EL (cell line): Measurements from ENCODE around the gene CYSTM1.
"Not testable (repeated sequence)": the region's sequence is repeated elsewhere in the genome, so short reads cannot be mapped to it uniquely, and the experiment has no call there.

Experiments used
- DNase-seq: peaks from one replicate; pipeline ENCODE4 v3.0.0-alpha.2; 2016

The CYSTM1 gene

DNA sequence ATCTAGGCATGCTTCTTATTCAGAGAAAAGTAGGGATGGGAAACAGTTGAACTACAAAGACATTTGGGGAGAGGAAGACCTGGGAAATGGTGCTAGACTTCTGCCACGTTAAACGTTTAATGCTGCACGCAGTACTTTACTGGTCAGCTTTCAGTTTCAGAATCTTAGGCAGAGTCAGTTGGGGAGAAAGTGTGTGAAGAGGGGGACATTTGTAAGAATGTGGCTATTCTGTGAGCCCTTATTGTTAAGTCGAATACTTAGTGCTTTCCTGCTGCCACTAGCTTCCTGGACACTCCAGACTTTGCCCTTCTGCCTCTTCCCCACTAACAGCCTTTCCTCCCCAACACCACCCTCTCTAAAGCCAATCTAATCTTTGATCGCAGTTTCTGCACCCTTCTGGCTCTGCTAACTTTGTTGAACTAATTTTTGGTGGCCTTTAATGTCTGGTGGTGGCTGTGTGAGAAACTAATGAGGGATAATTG is 6.1 kb downstream of the CYSTM1 start:
- DNase-seq: no peak

DNA sequence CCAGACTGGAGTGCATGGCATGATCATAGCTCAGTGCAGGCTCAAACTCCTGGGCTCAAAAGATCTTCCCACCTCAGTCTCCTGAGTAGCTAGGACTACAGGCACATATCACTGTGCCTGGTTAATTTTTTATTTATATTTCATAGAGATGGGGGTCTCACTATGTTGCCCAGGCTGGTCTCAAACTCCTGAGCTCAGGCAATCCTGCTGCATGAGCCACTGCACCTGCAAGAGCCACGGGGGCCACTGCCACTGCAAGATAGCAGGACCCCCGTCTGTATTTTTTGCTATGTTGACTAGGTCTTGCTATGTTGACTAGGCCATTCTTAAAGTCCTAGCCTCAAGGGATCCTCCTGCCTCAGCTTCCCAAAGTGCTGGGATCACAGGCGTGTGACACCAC is 6.5 kb downstream of the CYSTM1 start:
- no peak for DNase-seq

DNA sequence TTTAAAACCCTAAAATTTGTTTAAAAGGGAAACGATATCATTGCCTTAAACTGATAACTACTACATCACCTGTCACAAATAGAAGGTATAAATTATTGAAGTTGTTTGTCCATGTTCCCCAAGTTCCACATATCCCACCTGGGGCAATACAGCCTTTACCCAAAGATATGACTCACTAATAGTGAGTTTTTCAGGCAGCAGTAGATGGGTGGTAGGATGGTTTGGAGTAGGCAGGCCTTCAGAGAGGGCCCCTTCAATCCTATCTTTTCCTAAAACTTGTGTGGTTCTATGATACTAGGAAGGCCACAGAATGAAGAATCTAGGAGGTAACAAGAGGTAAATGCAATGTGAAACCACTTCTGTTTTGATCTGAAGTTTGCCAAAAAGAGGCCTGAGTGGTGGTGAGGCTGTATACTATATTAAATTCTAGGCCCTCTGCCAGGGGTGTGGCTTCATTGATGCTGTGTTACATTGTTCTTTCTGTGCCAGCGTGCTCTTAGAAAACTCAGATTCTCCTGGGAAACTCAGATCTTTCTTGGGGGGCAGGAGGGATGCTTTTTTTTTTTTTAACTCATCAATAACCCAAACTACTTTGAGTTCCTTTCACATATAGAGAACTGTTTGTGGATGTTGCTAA is 7.2 kb downstream of the CYSTM1 start:
- DNase-seq: no peak

DNA sequence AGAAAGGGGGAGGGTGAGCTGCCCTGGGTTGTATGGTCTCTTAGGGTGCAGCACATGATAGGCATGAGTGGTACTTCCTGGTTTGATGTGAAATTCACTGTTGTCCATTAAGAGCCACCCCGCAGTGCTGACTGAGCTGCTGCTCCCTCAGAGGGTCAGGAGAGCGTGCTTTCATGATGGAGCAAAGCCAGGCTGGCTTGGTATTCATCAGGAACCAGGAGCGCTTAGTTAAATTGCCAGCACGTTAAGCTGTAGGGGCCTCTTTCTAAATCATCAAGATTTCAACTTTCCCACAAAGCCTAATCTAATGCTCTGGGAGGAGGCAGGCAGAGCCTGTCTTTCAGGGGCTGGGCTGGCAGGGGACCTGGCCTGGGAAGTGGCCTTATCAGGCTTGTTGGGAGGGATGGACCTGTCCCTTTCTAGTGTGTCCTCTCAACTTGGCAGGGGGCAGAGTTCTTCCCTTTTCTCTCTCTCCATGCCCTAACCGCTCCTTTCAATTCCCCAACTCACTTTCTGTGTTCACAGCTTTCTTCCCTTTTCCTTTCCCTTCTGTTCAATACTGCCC is 7.9 kb downstream of the CYSTM1 start:
- peak; percentile 20 for DNase-seq

DNA sequence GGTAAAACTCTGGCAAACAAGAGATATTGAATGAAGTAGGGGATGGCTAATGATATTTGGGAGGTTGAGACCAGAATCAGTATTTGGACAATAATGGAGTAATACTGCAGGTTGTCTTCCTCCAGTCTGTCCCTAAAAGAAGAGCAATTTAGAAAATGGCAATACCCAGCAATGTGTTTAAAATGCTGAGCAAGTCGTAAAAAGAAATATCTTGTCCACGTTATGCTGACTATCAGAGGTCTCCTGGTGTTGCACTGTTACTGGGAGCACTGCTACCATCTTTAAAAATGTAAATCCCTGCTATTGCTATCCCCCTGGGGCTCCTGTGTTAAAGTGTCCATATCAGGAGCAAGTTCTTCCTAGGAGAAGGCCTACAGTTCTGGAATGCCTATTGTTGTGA is 10.4 kb downstream of the CYSTM1 start:
- DNase-seq: no peak

DNA sequence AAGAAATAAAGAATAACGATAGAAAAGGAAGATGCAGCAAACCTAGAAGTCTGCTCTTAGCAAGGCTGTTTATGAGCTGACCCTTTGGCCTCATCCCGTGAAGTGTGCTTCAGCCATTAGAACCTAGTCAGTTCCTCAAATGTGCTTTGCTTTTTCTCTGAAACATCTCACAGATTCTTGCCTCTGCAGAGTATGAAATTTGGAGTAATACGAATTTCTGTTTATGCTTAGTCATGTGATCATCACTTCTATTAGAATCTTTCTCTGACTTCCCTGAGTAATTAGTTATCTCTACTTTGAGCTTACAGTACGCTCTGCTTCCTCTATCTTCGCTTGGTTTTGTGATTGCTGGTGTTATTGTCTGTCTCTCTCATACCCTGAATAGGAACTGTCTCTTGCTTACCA is 11.3 kb downstream of the CYSTM1 start:
- DNase-seq: no peak

DNA sequence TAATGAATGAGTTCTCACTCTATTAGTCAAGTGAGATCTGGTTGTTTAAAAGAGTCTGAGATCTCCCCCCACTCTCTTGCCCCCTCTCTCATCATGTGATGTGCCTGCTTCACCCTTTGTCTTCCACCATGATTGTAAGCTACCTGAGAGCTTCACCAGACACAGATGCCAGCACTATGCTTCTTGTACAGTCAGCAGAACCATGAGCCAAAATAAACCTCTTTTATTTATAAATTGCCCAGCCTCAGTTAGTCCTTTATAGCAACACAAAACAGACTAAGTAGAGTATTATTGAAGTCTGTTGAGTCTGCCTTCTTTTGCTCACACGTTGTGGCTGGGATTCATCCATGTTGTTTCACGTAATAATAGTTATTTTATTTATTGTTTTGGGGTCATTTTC is 14.3 kb downstream of the CYSTM1 start:
- no peak for DNase-seq

DNA sequence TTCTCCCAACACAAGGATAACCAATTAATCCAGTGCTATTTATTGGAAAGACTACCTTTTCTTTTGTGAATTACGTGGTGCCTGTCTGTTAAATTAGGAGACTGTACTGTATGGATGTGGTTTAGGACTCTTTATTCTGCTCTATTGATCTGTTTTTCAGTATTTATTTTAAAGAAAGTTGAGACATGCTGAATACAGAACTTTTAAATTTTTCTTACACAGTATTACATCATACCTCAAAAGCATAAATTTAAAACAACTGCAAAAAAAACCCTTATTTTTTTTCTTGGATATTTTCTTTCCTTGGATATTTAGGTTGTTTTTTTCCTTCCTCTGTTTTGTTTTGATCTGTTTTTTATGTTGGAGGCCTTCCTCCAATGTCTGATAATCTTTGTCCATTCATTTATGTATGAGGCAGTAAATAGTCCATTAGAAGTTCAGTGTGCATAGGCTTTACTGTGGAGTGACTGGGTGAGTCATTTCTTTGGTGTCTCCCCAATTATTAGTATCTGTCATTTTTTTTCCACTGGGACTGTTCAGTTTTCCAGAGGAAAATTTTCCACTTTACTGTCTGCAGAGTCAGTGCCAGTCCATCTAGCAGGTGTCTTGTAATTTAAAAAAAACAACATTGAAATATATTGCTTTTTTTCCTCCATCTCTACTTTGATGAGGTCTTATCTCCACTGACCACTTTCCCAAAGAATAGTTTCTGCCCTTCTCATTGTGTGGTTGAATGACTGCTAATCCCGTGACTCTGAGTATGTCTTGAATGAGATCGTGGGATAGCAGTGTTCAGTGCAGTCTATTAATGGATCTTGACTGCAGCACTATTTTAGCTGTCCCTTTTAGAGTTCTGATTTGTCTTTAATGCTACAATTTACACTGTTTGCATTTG is 15.2 kb downstream of the CYSTM1 start:
- peak; percentile 33 for DNase-seq

DNA sequence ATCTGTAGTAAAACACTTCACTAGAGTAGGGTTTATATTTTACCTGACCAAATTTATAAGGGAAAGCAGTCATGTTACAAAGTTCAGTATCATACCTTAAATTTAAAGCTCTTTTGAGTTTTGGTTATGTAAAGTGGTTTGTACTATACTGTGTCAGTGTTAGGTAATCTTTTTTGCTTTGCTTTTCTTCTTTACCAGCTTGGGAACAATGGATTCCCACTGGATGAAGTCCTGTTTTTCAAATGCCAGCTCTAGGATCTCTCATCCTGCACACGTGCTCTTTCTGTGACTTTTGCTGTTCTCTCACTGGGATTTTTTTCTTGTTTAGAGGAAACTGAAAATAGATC is 15.9 kb downstream of the CYSTM1 start:
- no peak for DNase-seq

DNA sequence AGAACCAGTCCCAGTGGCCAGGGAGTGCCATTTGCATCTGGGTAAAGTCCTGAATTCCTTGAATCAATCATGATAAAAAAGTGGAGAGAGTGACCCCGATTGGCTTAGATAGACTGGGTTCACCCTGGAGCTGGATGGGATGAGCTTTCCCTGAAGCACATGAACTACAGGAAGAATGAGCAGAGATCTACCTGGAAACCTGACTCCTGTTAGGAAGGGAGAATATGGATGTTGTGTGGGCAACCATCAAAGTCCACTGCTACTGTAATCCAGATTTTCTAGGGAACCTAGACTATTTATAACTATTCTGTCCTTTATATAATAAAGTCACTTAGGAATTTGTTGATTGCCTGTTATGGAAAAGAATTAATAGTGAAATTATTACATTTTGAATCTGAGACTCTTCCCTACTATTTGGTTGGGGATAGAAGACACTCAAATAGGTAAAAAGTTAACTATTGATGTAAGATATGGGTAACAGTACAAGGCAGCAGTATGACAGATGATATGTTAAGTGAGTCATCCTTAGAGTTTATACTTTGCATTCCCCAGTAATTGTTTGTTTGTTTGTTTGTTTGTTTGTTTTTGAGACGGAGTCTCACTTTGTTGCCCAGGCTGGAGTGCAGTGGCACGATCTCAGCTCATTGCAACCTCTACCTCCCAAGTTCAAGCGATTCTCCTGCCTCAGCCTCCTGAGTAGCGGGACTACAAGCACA is 17.9 kb downstream of the CYSTM1 start:
- DNase-seq: no peak

DNA sequence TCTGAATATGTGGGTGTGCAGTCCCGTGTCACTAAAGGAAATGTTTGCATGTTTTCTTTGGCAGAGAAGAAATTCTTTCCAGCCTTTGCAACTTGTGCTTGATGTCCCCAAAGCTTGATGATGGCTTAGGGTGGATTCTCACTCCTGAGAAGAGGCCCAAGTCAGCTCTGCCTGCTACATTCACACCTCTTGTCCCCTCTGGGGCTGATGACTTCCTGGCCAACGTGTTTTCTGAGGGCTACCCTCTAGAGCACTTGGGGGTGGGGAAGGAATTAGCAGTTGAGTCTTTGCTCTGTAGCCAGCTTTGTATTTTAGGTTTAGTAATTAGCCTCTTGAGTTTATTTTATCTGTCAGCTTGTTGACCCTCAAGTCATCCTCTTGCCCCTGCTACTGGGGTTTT is 19.7 kb downstream of the CYSTM1 start:
- DNase-seq: no peak

DNA sequence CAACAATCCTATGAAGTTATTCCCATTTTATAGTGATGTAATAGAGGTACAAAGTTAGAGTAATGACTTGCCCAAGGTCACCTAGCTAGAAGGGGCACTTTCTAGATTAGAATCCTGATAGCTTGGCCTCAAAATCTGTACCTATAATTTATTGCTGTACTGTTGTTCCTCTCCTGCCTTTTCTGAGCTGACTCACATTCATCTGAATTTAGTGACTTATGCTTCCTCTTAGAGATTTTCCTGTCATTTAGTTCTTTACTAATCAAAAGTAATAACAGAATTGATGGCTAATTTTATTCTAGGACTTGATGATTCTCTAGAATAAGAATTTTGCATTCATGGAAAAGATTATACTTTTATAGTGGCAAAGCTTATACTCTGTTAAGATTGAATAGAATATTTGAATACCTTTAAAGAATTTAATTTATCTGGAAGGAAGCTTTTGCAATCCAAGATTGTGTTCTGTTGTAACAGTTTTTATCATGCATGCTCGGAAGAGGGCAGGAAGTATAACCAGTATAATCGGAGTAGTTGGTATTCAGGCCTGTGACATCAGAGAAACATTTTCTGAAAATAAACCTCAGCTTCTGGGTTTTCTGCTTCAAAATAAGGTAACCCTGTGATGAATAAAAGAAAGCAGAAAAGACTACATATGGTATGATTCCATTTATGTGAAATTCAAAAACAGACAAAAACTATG is 21.3 kb downstream of the CYSTM1 start:
- no peak for DNase-seq

DNA sequence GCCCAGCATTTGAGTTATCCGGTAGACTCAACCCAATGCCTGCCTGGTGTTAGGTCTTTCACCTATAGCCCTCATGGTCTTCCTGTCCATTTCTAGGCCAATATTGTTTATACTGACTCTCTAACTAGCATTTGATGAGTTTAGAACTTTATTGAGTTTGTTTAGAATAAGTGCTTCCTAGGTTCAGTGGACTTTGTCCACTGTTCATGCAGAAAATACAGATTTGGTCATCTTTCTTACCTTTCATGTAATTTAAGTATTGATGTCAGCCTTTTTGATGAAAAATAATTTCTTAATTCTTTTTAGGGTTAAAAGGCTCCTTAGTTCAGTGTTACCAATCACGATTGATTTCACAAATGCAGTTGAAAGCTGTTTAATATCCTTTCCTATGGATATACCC is 22.0 kb downstream of the CYSTM1 start:
- DNase-seq: no peak

DNA sequence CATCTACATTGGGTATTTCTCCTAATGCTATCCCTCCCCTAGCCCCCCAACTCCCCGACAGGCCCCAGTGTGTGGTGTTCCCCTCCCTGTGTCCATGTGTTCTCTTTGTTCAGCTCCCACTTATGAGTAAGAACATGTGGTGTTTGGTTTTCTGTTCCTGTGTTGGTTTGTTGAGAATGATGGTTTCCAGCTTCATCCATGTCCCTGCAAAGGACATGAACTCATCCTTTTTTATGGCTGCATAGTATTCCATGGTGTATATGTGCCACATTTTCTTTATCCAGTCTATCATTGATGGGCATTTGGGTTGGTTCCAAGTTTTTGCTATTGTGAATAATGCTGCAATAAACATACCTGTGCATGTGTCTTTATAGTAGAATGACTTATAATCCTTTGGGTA is 23.9 kb downstream of the CYSTM1 start:
- DNase-seq: not testable (repeated sequence)

DNA sequence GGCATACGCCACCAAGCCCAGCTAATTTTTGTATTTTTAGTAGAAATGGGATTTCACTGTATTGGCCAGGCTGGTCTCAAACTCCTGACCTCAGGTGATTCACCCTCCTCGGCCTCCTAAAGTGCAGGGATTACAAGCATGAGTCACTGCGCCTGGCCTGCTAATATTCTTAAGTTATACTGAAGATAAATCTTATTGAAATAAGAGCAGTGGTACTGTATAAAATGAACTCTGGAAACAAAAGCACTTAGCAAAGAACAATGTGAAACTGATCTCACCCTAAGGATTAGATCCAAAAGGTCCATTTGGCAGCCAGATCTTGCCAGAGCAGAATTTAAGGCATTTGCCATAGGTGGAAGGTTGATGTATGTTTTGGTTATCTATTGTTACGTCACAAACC is 27.1 kb downstream of the CYSTM1 start:
- peak; percentile 65 for DNase-seq

DNA sequence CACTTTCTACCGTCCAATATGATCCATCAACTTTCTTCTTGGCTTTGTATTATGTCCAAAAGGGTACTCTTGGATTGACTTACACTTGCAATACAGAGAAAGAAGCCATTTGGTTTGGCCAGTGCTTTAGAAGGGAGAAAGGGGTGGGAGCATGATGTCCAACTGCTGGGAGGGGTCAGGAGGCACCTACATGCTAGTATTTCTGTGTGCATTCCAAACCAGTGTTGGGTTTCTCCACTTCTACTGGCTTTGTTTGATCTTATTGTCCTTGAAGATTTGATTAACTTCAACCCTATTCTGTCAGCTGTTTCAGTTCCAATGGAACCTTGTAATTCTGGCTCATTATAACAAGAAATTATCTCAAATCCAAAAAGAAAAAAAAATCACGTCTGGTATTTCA is 27.6 kb downstream of the CYSTM1 start:
- no peak for DNase-seq

DNA sequence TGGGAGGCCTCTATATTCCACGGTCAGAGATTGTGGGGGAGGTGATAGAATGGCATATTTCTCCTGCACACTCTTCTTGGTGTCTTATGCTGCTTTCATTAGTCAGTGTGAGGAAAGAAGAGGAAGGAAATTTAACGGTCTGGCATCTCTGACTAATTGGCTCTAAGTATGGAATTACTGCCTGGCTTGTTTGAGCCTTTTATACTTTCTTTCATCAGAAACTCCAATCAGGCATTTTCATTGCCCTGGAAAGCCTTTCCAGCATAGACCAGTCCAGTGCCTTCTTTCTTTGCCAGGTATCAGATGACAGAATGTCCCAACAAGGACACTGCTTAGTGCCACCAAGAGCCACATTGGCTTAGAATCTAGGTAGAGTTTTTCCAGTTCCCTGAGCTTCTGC is 30.2 kb downstream of the CYSTM1 start:
- no peak for DNase-seq

DNA sequence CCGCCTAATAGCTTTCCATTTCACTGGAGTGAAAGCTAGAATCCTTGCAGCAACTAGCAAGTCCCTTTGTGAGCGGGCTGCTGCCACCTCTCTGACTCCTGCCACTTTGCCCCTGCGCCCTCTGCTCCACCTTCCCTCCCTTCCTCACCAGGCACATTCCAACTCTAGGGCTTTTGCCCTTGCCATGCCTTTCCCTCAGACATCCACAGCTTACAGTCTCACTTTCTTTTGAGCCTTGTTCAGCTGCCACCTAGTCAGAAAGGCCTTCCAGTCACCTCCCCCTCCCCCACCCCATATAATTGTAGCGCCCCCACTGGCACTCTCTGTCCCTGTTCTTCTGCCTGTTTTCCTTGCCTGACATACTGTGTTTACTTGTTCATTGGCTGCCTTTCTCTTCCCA is 31.0 kb downstream of the CYSTM1 start:
- DNase-seq: no peak

DNA sequence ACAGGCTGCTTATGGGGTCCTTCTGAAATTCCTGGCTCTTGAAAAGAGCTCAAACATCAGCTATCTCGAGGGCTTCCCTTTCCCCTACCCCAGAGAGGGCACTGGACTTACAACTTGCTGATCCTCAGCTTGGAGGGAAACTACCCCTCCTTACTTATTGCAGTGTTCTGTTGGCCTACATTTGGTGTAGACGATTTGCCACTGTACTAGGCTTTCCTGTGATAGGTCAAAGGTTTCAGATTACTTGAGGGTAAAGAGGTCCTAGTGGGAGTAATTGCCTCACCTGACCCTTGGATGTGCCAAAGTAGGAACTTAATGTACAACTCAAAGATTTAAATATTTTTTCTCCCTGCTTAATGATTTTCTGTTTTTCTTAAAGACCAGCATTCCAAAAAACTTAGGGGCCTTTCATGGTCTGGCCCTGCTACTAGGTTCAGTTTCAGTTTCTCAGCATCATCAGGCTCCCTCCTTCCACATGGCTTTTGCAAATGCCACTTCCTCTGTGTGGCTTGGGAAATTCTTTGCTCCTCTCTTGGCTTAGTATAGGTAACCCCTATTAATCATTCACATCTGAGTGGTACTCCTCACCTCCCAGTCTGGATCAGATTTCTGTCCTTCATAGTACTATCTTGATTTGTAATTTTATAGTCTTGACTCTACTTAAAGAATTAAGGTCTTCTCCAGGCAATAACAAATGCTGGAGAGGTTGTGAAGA is 32.4 kb downstream of the CYSTM1 start:
- no peak for DNase-seq

DNA sequence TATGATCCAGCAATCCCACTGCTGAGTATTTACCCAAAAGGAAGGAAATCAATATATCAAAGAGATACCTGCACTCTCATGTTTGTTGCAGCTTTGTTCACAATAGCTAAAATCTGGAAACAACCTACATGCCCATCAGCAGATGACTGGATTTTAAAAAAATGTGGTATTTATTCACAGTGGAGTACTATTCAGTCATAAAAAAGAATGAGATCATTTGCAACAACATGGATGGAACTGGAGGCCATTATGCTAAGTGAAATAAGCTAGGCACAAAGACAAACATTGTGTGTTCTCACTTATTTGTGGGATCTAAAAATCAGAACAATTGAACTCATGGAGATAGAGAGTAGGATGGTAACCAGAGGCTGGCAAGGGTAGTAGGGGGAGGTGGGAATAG is 33.1 kb downstream of the CYSTM1 start:
- DNase-seq: no peak

DNA sequence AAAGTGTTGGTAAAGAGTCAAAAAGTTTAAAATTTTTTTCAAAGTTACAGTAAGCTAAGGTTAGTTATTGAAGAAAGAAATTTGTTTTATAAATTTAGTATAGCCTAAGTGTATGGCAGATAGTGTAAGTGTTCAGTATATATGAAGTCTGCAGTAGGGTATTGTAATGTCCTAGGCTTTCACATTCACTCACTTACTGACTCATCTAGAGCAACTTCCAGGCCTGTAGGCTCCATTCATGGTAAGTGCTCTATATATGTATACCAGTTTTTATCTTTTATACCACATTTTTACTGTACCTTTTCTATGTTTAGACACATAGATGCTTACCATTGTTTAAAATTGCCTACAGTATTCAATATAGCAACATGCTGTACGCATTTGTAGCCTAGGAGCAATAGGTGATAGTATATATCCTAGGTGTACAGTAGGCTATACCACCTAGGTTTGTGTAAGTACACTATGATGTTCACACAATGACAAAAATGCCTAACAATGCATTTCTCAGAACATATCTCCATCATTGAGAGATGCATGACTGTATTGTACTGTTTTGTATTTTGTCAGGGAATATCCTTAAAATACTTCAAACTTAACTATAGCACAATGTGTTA is 38.5 kb downstream of the CYSTM1 start:
- no peak for DNase-seq

DNA sequence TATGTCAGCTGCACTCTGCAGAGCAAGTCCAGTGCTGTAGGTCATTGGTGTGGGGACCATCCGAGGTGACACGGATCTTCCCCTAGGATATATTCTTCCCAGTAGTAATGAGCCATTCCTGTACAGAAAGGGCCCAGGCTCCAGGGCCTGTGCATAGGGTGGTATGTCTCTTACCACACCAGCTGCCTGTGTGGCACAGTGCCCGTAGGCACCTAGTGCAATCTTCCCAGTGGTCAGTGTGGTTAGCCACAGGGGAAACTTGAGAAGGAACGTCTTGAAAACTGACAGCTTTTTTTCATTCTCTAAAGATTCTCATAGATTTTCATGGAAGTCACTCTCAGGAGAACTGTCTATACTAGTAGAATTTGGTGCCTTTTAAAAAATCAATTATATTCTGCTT is 39.8 kb downstream of the CYSTM1 start:
- DNase-seq: peak; percentile 76
